Prostate gland (tissue), 2 donors: ENCODE results near the gene PLAAT3.

Experiments
- POLR2A ChIP-seq: fragments of 450-650 bp; IDR thresholded peaks from one replicate; pipeline ENCODE4 v1.6.1; 2016; ENCODE audit warnings: antibody characterized with exemption, mild to moderate bottlenecking
- TF ChIP-seq, protein P1 (sequence below), 4 experiments: fragments of 200-600 bp in 2 of 4; fragments of 450-650 bp in 2 of 4; sonication (generic) in 2 of 4; IDR thresholded peaks; 1 replicate in 3 of 4; 2 replicates in 1 of 4; pipeline ENCODE4 v1.5.1; 2016 to 2019; ENCODE audit warnings: antibody characterized with exemption in 4 of 4, mild to moderate bottlenecking in 2 of 4, moderate library complexity in 2 of 4

DNA sequence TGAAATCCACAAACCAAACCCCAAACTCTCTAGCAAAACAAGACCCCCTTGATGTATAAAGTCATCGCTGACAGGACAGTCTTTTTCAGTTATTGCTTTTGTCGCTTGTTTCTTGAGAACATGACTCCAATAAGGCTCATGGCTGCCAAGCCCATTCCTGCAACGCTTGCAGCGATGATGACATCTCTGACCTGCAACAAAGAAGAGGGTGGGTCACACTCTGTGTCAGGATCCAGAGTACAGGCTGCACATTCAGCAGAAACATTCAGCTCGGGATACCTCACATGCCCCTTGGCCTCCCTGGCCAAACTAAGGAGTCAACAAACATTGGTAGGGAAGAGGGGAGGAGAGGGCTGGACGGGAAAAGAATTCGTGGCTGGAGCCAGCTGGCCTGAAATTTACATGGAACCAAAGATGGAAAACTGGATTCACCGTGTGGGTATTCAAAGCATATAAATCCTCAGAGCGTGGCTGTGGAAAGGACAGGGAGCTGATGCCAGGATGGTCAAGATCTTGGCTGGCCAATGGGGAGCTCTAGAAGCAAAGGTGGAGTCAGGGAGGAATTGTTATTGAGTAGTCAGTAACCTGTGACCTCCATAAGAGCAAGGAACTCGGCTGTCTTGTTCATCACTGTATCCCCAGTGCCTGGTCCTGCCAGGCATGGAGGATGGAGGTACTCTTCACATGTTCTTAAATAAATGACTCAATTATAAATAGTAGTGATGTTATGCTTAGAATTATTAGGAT, 39.2 kb downstream of the PLAAT3 start:
- TF ChIP-seq, protein P1, sequence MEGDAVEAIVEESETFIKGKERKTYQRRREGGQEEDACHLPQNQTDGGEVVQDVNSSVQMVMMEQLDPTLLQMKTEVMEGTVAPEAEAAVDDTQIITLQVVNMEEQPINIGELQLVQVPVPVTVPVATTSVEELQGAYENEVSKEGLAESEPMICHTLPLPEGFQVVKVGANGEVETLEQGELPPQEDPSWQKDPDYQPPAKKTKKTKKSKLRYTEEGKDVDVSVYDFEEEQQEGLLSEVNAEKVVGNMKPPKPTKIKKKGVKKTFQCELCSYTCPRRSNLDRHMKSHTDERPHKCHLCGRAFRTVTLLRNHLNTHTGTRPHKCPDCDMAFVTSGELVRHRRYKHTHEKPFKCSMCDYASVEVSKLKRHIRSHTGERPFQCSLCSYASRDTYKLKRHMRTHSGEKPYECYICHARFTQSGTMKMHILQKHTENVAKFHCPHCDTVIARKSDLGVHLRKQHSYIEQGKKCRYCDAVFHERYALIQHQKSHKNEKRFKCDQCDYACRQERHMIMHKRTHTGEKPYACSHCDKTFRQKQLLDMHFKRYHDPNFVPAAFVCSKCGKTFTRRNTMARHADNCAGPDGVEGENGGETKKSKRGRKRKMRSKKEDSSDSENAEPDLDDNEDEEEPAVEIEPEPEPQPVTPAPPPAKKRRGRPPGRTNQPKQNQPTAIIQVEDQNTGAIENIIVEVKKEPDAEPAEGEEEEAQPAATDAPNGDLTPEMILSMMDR (IDR thresholded peaks at IDR 0.05), result no peak
- TF ChIP-seq POLR2A, result no peak
